Measurements from ENCODE around the gene BSG.

The BSG gene

DNA sequence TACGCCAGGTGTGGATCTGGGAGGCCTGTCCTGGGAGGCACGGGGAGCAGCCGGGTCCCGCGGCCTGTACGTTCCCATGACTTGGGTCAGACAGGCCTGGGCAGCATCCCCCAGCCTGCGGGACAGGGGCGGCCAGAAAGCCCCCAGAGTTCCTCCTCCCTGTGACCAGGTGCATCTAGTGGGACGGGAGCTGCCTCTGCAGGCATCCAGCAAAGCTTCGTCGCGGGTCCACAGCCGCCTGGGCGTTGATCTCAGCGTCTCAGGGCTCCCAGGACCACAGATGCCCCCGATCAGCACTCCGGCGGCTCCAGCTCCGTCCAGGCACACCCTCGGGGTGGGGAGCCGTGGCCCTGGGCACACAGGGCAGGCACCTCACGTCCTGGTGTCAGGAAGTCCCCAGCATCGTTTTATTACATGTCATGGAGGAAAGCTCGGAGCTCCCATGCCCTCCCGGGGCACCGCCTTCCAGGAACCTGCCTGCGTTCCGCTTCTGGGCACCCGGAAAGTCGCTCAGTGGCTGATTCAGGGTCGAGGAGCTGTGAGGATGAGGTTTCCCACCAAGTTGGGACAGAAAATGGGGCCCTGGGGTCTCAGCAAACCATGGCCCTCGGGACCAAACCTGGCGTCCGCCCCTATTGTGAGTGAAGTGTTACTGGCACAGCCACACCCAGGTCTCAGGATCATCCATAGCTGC, 30.1 kb upstream of the BSG start:
- no peak for DNase-seq (ENCODE audit: low spot score)
- TF ChIP-seq, protein P1, sequence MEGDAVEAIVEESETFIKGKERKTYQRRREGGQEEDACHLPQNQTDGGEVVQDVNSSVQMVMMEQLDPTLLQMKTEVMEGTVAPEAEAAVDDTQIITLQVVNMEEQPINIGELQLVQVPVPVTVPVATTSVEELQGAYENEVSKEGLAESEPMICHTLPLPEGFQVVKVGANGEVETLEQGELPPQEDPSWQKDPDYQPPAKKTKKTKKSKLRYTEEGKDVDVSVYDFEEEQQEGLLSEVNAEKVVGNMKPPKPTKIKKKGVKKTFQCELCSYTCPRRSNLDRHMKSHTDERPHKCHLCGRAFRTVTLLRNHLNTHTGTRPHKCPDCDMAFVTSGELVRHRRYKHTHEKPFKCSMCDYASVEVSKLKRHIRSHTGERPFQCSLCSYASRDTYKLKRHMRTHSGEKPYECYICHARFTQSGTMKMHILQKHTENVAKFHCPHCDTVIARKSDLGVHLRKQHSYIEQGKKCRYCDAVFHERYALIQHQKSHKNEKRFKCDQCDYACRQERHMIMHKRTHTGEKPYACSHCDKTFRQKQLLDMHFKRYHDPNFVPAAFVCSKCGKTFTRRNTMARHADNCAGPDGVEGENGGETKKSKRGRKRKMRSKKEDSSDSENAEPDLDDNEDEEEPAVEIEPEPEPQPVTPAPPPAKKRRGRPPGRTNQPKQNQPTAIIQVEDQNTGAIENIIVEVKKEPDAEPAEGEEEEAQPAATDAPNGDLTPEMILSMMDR (IDR thresholded peaks at IDR 0.05; ENCODE audit: extremely low read depth, missing control alignments): no peak

- TF ChIP-seq, protein P1 (IDR thresholded peaks at IDR 0.05; ENCODE audit: extremely low read depth, missing control alignments): no peak
- peak; percentile 36 for DNase-seq (ENCODE audit: low spot score)
Observed at GRCh38 chr19:543910-544608, 28.3 kb upstream of the BSG start, which contains the start of gene GZMM. Gene GZMM, plus strand, starts transcription at chr19:544053. Its CDS starts 19 bp downstream, at chr19:544072.

GRCh38 chr19:547117-547516, 25.3 kb upstream of the BSG start:
- DNase-seq (ENCODE audit: low spot score): peak; percentile 18
- TF ChIP-seq, protein P1 (IDR thresholded peaks at IDR 0.05; ENCODE audit: extremely low read depth, missing control alignments): no peak

DNA sequence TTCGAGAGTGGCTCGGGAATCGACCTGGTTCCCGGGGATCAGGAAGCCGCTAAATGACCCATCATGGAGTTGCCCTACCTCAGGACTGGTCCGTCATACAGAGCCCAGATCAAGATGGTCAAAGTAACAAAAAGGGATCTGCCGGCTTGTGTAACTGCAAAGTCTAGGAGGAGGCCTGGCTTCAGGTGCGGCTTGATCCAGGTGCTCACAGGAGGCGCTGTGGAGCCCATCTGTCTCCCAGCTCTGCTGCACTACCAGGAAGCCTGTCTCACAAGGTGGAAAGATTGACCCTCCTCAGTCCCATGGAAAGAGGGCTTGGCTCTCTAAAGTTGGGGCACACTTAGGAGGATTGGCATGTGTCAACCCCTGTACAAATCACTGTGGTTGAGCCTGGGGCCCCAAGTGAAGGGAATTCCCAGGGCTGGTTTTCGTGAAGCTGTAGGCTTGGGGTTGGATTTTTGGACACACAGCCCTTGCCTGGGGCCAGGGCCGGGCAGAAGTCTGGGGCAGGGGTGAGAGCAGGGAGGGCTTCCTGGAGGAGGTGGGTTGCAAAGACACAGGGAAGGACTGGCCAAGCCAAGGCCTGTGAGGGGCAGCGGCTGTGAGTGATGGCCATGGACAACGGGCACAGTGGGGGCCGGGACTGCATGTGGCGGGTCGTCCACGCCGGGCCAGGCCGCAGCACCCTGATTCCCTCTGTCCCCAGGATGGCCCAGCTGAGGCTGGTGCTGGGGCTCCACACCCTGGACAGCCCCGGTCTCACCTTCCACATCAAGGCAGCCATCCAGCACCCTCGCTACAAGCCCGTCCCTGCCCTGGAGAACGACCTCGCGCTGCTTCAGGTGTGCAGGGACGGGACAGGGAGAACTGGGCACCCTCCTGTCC, 24.3 kb upstream of the BSG start:
- peak; percentile 38 for DNase-seq (ENCODE audit: low spot score)

DNA sequence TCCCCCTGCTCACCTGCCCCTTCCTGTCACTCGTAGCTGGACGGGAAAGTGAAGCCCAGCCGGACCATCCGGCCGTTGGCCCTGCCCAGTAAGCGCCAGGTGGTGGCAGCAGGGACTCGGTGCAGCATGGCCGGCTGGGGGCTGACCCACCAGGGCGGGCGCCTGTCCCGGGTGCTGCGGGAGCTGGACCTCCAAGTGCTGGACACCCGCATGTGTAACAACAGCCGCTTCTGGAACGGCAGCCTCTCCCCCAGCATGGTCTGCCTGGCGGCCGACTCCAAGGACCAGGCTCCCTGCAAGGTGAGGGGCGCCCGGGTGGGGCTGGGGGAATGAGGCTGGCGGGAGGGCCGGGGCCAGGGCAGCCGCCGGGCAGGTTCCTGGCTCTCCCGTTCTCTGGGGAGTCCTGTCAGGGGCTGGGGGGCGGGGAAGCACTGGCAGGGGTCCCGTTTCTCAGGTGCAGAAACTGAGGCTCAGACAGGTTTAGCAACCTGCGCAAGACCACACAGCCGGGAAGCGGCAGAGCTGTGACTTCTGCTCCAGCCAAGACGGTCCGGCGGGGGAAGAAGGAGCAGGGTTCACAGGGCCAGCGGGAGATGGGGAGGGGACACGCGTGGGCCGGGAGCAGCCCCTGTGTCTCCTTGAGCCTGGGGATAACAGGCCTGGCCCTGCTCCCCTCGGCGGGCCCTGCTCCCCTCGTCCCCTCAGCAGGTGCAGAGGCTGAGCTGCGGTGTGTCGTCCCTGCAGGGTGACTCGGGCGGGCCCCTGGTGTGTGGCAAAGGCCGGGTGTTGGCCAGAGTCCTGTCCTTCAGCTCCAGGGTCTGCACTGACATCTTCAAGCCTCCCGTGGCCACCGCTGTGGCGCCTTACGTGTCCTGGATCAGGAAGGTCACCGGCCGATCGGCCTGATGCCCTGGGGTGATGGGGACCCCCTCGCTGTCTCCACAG, 23.2 kb upstream of the BSG start:
- TF ChIP-seq, protein P1 (IDR thresholded peaks at IDR 0.05; ENCODE audit: extremely low read depth, missing control alignments): no peak
- peak; percentile 43 for DNase-seq (ENCODE audit: low spot score)

More for the DNA sequence above, 24.3 kb upstream of the BSG start:
- TF ChIP-seq, protein P1 (IDR thresholded peaks at IDR 0.05; ENCODE audit: extremely low read depth, missing control alignments): no peak

DNA sequence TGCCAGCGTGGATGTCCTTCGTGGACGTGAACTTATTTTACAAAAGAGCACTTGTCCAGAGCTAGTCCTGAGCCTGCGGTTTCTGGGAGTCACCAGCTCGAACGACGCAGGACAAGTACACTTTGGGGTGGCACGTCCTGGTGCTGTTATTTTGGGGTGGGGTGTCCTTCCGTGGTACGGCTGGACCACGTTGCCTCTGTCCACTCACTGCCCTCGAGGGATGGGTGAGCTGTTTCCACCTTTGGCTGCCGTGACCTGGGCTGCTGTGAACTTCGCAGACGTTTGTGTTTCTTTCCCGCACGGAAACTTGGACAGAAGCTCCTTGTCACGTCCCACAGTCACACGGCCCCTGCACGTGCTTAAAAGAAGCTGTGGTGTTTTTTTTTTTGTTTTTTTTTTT, 17.6 kb upstream of the BSG start:
- TF ChIP-seq, protein P1 (IDR thresholded peaks at IDR 0.05; ENCODE audit: extremely low read depth, missing control alignments): no peak
- DNase-seq (ENCODE audit: low spot score): no peak

Data from GM20000 (cell line).